ENCODE results near the gene AHNAK2. TPM values are rescaled to one million over a fixed set of nuclear protein-coding genes. Genes with fewer than 3 reads are reported as not detected.
"Not testable (repeated sequence)": the region's sequence is repeated elsewhere in the genome, so short reads cannot be mapped to it uniquely, and the experiment has no call there.

Gene AHNAK2
- total and polyA plus RNA-seq, 8 donors = 0.75 to 2.4 (median 1.4) TPM

GRCh38 chr14:104893435-104894207, 84.6 kb downstream of the AHNAK2 start:
- H3K9me3 ChIP-seq = no peaks in the 10 kb centered on the region
- H3K27ac ChIP-seq = no peak overlapping the region
- H3K27me3 ChIP-seq = no peaks in the 10 kb centered on the region
- H3K4me1 ChIP-seq = peaks cover 8 to 11% (median 9%) of the 10 kb centered on the region in 3 donors
- FAIRE-seq (no peak), DNase-seq (peak in 5 of 6 donors; percentile 20 to 67 (median 51)), ATAC-seq (no peak)
- H3K36me3 ChIP-seq = peaks cover 0 to 3% (median 0%) of the 10 kb centered on the region in 3 donors
- TF ChIP-seq, protein P1, sequence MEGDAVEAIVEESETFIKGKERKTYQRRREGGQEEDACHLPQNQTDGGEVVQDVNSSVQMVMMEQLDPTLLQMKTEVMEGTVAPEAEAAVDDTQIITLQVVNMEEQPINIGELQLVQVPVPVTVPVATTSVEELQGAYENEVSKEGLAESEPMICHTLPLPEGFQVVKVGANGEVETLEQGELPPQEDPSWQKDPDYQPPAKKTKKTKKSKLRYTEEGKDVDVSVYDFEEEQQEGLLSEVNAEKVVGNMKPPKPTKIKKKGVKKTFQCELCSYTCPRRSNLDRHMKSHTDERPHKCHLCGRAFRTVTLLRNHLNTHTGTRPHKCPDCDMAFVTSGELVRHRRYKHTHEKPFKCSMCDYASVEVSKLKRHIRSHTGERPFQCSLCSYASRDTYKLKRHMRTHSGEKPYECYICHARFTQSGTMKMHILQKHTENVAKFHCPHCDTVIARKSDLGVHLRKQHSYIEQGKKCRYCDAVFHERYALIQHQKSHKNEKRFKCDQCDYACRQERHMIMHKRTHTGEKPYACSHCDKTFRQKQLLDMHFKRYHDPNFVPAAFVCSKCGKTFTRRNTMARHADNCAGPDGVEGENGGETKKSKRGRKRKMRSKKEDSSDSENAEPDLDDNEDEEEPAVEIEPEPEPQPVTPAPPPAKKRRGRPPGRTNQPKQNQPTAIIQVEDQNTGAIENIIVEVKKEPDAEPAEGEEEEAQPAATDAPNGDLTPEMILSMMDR (IDR thresholded peaks at IDR 0.05) = no peak
- no peak overlapping the region for H3K4me3 ChIP-seq
- intact Hi-C loops (cut with DNase I) = no loop called here
- 42 to 58% methylated on average over 35 to 39 of the region's 39 CpGs for WGBS, 2 donors

DNA sequence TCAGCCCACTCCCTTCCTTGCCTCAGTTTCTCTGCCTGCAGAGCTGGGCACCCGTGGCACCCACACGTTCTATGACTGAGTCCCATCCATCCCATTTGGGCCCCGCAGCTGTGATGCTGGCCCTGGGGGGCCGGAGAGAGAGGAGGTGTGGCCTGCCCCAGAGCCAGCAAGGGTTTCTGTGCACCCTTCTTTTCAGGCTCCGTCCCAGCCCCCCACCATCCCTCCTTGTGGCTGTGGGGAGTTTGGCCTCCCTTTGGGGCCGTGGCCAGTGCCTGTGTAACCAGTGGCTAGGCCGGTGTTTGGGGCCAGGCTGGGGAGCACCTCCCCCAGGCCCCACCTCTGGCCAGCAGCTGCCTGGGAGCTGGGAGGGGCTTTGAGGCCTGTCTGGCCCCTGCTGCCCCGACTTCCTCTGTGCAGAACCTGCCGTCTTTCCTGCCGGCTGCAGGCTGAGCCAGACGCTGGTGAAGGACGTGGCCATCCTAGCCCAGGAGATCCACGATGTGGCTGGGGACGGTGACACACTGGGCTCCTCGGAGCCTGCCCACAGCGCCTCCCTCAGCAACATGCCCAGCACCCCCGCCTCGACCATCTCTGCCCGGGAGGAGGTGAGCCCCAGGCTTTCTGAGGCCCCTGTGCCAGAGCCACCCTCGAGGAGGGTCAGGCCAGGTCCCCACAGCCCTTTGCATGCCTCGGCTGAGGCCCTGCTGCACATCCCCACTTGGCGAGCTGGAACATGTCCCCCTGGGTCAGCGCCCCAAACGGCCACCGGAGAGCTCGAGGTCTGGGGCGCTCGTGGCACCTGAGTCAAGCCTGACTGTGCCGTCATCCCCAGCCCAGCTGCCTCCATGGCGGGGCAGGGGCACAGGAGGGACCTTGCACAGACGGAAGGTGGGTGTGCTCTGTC, 85.4 kb downstream of the AHNAK2 start:
- Histone ChIP-seq H3K27me3 (no peaks in the 10 kb centered on the region), H3K4me3 (no peak overlapping the region), H3K27ac (no peak overlapping the region), H3K4me1 (peaks cover 8 to 11% (median 9%) of the 10 kb centered on the region in 3 donors), H3K36me3 (peaks cover 0 to 8% (median 0%) of the 10 kb centered on the region in 3 donors), H3K9me3 (no peaks in the 10 kb centered on the region)
- DNase-seq = peak; percentile 5 to 80 (median 28)
- TF ChIP-seq, protein P1 (IDR thresholded peaks at IDR 0.05) = no peak
- intact Hi-C loops (cut with DNase I) = no loop called here
- WGBS, 2 donors = 86 to 88% methylated on average over 28 to 31 of the region's 31 CpGs
- no peak for ATAC-seq
- FAIRE-seq = no peak

DNA sequence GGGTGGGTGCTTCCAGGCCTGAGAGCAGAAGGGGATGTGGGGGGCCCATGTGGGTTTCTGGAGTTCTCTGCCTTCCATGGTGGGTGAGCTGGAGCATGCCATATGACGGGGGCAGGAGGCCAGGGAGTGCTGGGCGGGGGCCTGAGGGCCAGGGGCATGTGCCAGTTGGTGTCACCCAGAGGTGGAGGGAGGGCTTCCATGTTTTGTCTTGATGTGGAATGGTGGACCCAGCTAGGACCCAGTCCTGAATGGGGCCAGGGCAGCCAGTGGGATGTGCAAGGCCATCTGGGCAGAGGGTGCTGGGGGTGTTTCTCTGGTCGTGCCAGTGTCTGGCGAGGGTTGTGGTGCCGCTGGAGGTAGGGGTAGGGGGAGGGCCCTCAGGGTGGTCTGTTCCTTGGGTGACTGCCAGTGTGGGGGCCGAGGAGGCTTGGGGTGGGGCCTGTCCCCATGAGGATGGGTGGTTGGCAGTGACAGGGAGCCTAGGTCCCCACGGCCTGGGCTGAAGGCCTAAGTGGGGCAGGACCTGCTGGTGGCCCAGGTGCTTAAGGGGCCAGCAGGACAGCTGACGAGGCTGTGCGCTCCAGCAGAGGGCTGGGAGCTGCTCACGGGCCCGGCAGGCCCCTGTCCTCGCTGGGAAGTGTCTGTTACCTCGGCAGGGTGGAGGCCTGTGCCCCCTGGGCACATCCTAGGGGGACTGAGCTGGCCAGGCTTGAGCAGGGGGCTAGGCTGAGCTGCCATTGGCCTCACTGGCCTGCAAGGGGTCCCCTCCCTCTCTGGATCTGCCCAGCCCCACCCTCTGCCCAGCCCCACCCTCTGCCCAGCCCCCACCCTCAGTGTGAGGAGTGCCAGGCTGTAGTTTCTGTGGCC, 86.3 kb downstream of the AHNAK2 start:
- H3K4me3 ChIP-seq = no peak overlapping the region
- 85 to 86% methylated on average over 13 of the region's 13 CpGs for WGBS, 2 donors
- no peak for ATAC-seq
- intact Hi-C loops (cut with DNase I) = no loop called here
- FAIRE-seq = no peak
- peaks cover 0 to 16% (median 4%) of the 10 kb centered on the region in 3 donors for H3K36me3 ChIP-seq
- TF ChIP-seq, protein P1 (IDR thresholded peaks at IDR 0.05) = no peak
- no peaks in the 10 kb centered on the region for H3K27me3 ChIP-seq
- H3K9me3 ChIP-seq = no peaks in the 10 kb centered on the region
- DNase-seq = peak in 5 of 6 donors; percentile 17 to 79 (median 53)
- H3K27ac ChIP-seq = no peak overlapping the region
- H3K4me1 ChIP-seq = peaks cover 8 to 11% (median 9%) of the 10 kb centered on the region in 3 donors

- FAIRE-seq (no peak), DNase-seq (peak in 2 of 6 donors; percentile 51 to 53)
- intact Hi-C loops (cut with DNase I) = no loop called here
Measured at GRCh38 chr14:104891121-104891551, 87.0 kb downstream of the AHNAK2 start.

DNA sequence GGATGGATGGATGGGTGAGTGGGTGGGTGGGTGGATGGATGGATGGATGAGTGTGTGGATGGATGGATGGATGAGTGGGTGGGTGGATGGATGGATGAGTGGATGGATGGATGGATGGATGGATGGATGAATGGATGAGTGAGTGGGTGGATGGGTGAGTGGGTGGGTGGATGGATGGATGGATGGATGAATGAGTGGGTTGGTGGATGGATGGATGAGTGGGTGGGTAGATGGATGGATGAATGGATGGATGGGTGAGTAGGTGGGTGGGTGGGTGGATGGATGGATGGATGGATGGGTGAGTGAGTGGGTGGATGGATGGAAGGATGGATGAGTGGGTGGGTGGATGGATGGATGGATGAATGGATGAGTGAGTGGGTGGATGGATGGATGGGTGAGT, 87.9 kb downstream of the AHNAK2 start:
- FAIRE-seq; H3K27me3 ChIP-seq; H3K9me3 ChIP-seq; H3K4me3 ChIP-seq; DNase-seq; H3K27ac ChIP-seq; intact Hi-C loops (cut with DNase I); H3K4me1 ChIP-seq; ATAC-seq: not testable (repeated sequence)
- peaks cover 0 to 32% (median 5%) of the 10 kb centered on the region in 3 donors for H3K36me3 ChIP-seq

More at GRCh38 chr14:104891121-104891551, 87.0 kb downstream of the AHNAK2 start:
- ATAC-seq = no peak
- H3K9me3 ChIP-seq = no peaks in the 10 kb centered on the region
- no peak overlapping the region for H3K27ac ChIP-seq
- TF ChIP-seq, protein P1 (IDR thresholded peaks at IDR 0.05) = no peak
- H3K4me3 ChIP-seq = no peak overlapping the region
- H3K27me3 ChIP-seq = no peaks in the 10 kb centered on the region
- H3K4me1 ChIP-seq = peaks cover 8 to 11% (median 9%) of the 10 kb centered on the region in 3 donors
- 92 to 95% methylated on average over 4 of the region's 4 CpGs for WGBS, 2 donors
- peaks cover 0 to 24% (median 5%) of the 10 kb centered on the region in 3 donors for H3K36me3 ChIP-seq

Data from pancreas (tissue), 10 donors.